Measurements from ENCODE around the gene OR10G8.
"Not testable (repeated sequence)": the region's sequence is repeated elsewhere in the genome, so short reads cannot be mapped to it uniquely, and the experiment has no call there.

OR10G8 gene

GRCh38 chr11:124026498-124026897 is at the start of gene OR10G8:
Gene OR10G8, plus strand, starts transcription at chr11:124026798. Its CDS starts 2,825 bp downstream, at chr11:124029623.
- no peak for DNase-seq

DNA sequence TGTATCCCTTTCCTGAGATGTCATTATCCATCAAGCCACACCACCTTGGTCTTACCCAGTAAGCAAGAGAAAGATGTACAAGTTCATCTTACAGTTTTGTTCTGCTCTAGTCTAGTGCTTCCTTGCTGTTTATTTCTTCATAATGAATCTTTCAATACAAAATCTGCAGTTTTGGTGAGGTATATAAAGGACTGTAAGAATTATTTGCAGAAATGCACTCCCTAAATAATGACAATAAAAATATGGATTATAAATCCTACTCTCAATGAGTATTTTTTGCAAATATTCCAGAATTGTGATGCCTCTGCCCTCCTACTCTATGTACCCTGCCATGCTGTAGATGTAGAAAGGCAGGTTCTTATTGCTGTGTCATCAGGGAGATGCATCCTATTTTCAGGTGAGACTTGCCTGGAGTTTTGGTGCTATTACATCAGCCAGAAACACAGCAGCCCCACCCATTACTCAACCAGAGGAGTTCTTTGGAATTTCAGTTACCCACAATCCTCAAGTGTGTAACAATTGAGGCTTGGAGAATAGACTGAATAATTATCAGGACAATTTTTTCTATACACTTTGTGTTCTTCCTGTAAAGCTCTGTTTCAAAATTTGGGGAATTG is 48.8 kb upstream of the OR10G8 start, which contains the start of gene OR10S1:
TSS of gene OR10S1 (minus strand) at position 51 of the 617 bp plus-strand sequence. CDS start 117 bp downstream, outside the sequence.
- no peak for DNase-seq

DNA sequence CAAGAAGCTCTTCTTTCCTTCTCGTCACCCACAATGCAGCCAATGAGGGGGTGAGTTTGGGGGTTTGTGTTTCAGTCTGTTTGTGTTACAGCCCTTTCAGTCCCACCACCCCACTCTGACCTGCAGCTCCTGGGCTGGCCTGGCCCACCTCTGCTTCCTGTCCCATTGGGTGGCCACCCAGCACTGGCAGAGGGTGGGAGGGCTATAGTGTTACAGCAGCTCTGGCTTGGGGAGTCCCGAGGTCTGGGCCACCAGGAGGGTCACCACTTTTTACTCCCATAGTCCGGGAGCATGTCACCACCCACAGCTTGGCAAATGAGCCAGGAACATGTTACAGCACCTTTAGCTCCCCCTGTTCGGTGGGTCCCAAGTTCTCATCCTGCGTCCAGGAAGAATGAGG is 47.3 kb upstream of the OR10G8 start:
- no peak for DNase-seq

GRCh38 chr11:123995119-123995518 is 31.5 kb upstream of the OR10G8 start, which contains the start of gene OR10G6:
Gene OR10G6, minus strand, starts transcription at chr11:123995161. Its CDS starts 0 bp downstream, at chr11:123995161.
- no peak for DNase-seq

DNA sequence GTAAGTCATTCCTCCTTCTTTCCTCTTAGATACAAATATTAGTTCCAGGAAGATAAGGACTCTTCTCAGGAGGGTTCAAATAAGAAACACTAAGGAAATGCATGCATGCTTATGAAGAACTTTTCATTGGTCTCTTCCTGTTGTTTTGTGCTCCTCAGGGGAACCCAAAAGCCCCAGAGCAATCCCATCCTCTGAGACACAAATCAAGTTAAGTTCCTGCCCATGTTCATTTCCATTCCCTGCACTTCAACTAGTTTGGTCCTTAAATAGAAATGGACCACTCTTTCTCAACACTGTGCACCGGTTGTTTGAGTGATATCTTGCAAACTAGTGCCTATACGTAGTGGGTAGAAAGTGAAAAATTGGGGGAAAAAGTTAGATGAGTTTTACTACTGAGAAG is 13.9 kb upstream of the OR10G8 start, which contains the start of gene OR10G4:
TSS of gene OR10G4 (plus strand) at position 301 of the 400 bp plus-strand sequence. CDS start 2,578 bp downstream, outside the sequence.
- DNase-seq = no peak

DNA sequence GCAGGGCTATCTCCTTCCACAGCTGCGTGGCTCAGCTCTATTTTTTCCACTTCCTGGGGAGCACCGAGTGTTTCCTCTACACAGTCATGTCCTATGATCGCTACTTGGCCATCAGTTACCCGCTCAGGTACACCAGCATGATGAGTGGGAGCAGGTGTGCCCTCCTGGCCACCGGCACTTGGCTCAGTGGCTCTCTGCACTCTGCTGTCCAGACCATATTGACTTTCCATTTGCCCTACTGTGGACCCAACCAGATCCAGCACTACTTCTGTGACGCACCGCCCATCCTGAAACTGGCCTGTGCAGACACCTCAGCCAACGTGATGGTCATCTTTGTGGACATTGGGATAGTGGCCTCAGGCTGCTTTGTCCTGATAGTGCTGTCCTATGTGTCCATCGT is 10.8 kb upstream of the OR10G8 start:
- DNase-seq = not testable (repeated sequence)

DNA sequence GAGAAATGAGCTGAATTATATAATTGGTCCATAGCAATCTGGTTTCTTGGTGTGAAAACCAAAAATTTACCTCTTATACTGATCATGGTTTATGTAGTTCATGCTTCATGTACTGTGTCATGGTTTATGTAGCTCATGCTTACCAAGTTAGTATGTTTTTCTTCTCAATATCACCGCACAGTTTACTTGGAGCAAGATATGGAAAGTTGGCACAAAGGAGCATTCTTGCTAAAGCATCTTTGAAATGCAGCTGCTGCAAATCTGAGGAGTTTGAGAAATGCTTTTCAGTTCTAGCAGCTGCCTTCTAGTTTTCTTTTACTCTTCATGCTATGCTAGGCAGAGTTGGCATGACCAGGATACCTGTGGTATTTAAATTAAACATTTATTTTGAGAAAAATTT is 10.1 kb downstream of the OR10G8 start:
- DNase-seq = no peak

DNA sequence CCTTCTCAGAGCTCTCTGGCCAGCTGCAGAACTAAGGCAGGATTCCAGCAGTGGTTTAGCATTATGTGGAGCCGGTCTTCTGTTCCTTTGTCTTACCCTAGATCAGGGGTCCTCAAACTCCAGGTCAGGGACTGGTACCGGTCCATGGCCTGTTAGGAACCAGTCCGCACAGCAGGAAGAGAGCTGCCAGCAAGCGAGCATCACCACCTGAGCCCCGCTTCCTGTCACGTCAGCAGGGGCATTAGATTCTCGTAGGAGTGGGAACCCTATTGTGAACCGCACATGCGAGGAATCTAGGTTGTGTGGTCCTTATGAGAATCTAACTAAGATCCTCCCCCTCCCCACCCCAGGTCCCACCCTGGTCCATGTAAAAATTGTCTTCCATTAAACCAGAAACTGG is 13.0 kb downstream of the OR10G8 start:
- DNase-seq = no peak

- DNase-seq = no peak
Measured at GRCh38 chr11:124041254-124041653, 14.7 kb downstream of the OR10G8 start, which contains the start of gene OR10G7. Gene OR10G7, minus strand, starts transcription at chr11:124041325. Its CDS starts 2,324 bp downstream, at chr11:124039001.

DNA sequence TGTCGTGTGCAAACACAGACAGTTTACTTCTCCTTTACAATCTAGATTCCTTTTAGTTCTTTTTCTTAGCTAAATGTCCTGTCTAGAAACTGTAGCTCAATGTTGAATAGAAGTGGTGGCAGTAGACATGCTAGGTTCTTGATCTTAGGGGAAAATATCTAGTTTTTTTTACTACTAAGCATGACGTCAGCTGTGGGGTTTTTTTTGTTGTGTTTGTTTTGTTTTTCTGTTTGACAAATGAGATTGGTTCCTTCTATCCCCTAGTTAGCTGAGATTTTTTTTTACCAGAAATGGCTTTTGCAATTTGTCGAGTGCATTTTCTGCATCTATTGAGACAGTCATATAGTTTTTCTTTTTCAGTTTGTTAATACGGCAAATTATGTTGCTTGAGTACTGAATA is 16.8 kb downstream of the OR10G8 start:
- DNase-seq = no peak

DNA sequence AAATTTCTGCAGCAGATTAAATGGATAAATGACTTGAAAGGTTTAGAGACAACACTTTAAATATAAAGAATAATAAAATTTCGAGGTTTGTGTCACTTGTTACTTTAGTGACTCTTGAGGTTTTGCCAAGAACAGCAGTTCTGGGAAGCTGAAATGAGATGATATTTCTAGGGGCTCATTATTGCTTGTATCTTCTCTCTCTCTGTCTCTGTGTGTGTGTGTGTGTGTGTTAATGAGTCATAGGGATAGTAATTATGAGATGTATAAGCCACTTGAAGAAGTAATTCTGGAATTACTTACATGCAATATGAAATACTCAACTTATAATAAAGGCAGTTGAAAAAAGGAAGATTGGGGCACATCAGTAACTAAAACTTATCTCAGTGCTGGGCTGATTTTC is 24.1 kb downstream of the OR10G8 start:
- DNase-seq = no peak

DNA sequence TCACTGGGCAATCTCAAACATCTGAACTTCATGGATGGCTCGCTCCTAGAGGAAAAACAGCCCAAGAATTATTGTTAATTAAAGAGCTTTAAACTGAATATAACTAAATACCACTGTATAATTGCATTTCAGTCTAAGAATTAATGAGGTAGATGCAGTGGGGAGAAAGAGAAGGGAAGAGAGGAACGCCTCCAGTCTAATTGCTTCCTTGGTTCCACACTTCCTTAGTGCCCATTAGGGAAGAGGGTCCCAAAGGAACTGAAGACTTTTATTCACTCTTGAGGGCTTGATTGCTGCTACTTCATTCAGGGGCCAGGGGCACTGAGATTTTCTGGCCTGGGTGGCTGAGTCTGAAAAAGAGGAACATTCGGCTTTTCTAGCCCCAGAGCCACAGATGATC is 26.4 kb downstream of the OR10G8 start:
- no peak for DNase-seq

DNA sequence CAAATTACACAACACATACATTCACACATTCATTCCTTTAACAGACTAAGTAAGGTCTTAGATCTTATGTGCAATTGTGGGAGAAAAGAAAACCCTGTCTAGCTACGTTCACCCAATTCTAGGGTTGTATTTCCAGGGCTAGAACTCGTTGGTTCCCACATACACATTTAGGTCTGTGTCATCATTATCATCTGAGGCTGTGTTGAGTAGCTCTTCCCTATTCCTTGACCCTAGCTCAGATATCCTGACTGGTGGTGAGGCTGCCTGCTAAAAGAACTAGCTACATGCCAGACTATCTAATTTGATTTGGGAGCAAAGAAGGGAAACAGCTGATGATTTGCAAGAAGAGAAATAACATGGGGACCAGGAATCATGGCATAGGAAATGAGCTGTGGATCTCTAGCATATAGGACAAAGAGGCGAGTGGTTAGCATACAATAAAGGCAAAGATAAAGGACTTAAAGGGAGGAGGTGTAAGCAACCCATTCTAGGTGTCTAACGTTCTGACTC is 42.1 kb downstream of the OR10G8 start:
- DNase-seq = no peak

DNA sequence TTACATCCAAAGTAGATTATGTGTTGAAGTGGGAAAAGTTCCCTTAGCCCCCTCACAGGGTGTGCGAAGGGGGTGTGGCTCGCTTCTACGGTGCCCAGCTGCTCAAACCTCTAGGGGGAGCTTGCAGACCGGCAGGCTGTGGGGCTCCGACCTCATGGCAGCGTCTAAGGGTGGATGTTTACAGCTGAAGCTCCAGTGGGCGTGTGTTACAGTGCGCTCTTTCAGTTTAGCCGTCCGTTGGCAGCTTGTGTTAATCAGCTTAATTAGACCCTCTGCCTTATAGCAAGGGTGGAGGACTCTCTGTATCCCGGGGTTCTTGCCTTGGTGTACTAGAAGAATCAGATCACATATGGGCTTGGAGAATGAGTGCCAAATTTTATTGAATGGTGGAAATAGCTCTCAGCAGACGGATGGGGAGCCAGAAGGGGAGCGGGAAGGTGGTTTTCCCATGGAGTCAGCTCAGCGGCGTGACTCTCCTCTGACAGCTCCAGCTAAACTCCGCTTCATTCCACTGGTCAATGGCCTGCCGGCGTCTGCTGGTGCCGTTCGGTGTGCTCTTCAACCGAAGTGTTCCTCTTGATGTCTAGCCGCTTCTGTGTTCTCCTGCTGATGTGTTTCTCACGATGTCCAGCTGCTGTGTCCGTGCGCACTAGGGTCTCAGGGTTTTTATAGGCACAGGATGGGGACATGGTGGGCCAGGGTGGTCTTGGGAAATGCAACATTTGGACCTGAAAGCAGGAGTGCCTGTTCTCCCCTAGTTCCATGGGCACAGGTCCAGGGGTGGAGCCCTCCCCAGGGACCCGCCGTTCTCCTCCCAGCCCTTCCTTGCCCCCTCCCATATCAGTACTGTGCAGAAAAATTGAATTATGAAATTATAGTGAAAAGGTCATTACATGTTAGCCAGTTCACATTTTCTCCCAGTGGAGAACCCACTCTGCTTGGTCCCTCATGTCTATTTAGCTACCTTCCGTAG is 43.1 kb downstream of the OR10G8 start:
- DNase-seq = no peak

DNA sequence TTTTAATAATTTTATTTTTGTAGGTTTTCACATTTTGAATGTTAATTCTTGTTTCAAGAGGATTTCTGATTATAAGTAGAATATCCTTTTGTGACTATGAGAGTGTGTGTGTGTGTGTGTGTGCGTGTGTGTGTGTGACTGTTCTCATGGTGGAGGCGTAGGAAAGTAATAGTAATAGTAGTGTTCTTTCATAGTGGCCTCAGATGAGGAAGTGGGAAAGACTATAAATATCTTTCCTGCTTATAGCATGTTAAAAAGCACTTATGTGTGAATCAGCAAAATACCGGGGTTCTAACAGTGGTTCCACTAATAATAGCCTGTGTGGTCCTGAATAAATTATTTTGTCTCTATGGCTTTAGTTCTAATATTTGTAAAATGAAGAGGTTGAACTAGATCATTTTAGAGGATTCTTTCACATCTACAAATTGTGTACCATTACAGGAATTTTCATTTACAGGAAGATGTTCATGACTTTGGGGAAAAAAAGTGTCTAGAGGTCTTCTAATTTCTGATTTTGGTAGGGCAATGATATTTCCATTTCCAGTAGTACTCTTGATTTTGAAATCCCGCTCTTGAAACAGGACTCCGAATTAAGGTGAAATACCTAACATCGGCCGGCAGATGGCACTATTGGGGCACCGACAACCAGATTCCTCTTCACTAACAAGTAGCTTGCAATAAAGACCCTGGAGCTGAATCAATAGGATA is 44.5 kb downstream of the OR10G8 start:
- DNase-seq = peak; percentile 20 to 41 (median 32)

DNA sequence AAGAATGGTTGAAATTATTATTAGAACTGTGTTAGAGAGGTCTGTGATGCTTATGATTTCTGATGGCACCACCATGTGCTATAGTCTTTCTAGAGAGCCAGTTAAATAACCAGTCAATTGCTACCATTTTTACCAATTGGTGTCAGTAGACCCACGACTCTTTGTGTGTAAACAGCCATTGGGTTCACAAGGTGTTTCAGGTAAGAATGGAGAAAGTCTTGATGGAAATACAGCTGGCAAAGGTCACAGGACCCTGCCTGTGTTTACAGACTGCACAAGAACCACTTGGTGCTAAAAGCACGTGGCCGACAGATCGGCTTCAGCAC is 45.0 kb downstream of the OR10G8 start:
- no peak for DNase-seq

DNA sequence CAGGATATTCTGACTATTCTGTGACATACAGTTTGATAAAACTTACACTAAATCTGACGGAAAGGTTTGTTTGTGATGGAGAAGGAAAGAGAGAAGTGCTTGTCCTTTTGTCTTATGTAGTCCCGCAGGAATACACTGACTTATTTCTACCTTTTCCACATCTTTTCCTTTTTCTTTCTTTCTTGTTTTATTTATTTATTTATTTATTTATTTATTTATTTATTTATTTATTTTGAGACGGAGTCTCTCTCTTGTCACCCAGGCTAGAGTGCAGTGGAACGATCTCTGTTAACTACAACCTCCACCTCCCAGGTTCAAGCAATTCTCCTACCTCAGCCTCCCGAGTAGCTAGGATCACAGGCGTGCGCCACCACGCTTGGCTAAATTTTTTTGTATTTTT is 45.5 kb downstream of the OR10G8 start:
- DNase-seq = no peak

DNA sequence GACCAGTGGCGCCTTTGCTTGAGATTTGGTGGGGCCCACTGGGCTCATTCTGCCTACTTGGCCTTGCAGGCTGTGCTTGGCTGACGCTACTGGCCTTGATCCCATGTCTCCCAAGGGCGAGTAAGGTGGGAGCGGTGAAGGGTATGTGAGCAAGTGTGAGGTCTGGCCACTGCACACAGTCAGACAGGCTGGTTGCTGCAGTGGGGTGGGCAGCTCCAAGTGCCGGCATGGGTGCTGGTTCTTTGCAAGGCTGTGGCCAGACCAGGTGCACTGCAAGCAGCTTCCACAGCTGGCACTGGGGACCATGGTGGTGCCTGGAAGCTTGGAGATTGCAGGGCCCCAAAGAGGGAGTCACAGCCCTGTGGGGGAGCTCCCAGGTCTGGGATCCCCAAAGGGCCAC is 48.0 kb downstream of the OR10G8 start:
- no peak for DNase-seq

DNA sequence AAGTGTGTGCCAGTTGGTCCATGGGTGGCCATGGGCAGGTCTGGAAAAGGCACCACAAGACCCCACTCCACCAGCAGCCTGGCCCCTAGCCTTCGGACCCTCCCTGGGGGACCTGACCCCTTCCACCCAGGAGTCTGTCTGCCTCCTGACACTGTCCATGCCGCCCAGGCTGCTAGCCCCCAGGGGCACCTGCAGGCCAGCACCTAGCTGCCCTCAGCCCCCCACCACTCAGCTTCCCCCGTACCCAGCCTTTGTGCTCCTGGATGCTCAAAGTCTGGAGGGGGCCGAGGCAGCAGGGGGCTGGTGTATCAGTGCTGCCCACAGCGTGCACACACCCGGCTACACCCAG is 48.9 kb downstream of the OR10G8 start:
- no peak for DNase-seq

DNA sequence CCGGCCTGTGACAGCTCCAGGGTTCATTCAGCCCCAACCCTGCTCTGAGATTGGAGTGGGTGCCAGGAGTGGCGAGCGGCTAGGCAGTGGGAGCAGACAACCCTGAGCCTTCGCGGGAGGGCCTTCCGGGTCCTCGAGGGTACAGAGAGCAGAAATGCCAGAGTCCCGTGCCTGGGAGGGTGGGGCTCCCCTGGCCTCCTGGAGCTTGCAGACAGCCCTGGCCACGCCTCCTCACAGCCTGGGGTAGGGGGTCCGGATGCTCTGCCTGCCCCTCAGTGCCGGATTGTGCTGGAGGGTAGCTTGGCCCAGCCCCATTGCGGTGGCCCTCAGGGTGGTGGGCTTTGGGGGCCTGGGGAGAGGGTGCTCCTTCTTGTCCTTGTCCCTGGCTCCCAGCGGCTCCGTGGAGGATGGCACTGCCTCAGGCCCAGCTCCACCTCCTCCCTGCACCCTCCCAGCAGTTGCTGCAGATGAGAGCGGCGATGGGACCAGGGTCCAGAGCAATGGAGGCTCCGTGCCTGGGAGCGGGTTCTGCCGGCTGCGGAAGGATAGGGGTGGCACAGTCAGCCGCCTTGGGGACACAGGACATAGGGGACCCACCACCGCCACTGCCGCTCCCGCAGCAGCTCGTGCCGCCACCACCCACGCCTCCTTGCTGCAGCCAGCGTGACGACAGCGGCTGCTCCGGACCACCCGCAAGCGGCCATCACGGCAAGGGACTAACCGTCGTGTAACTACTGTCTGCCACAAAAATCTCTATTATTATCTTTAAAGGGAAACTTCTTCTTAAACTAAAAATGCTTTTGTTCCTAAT is 49.4 kb downstream of the OR10G8 start:
- DNase-seq = no peak

DNA sequence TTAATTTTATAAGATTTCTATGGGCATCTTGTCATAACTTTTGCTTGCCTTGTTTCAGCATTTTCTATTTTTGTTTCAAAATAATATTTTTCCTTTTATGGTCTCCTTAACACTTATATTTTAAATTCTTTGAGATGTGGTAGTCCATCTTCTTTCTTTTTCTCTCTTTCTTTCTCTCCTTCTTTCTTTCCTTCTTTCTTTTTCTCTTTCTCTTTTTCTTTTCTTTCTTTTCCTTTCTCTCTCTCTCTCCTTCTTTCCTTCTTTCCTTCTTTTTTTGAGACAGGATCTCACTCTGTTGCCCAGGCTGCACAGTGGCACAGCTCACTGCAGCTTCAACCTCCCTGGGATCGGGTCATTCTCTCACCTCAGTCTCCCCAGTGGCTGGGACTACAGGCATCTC is 50.7 kb downstream of the OR10G8 start:
- no peak for DNase-seq

DNA sequence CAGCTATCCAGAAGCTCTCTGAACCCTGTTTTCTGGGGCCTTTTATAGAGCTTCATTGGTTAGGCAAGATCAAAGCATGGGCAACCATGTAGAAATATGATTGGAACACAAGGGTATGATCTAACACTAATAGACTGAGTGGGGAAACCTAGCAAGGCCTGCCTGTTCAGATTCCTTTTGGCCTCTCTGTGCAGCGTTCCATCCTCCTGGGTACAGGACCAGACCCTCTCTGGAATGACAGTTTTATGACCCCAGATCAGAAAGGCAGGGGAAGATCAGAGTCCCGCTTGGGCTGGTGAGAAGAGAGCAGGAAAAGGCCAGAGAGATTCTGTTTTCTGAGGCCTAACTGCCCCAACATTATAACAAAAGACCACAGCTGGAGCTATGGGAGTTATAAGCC is 52.0 kb downstream of the OR10G8 start:
- no peak for DNase-seq

Data from activated CD4-positive, CD25-positive, alpha-beta regulatory T cell (primary cell).